GM23338 (cell line): ENCODE results near the gene CACNA1H.

ENCODE experiments used
- CREB1 ChIP-seq: fragments of 250-450 bp; sonication (Bioruptor Pico); IDR thresholded peaks from 2 replicates; pipeline ENCODE4 v1.5.0; 2020; ENCODE audit warnings: low read depth, mild to moderate bottlenecking, moderate library complexity
- EZH2 ChIP-seq: fragments of 200-600 bp; sonication (generic); IDR thresholded peaks from one replicate; pipeline ENCODE4 v1.8.0; 2017; ENCODE audit warnings: antibody characterized with exemption, mild to moderate bottlenecking, low read depth; ENCODE audit not compliant: unreplicated experiment
- EZH2phosphoT487 ChIP-seq: fragments of 200-600 bp; sonication (generic); IDR thresholded peaks from one replicate; pipeline ENCODE4 v1.8.1; 2018; ENCODE audit warnings: antibody characterized with exemption; ENCODE audit not compliant: unreplicated experiment
- POLR2AphosphoS5 ChIP-seq: IDR thresholded peaks from 2 replicates; pipeline ENCODE4 v1.6.1; 2016; ENCODE audit warnings: antibody characterized with exemption, low read depth
- ZNF114 ChIP-seq: fragments of 250-450 bp; sonication (Bioruptor Pico); IDR thresholded peaks from 2 replicates; pipeline ENCODE4 v1.5.0; 2020; ENCODE audit warnings: mild to moderate bottlenecking, moderate library complexity
- TF ChIP-seq, protein P1 (sequence below), 2 experiments: fragments of 200-600 bp in 1 of 2; sonication (generic) in 1 of 2; conservative IDR thresholded peaks; 2 replicates each; pipeline versions ENCODE4 v1.5.1 to v1.6.1; 2016 to 2017; ENCODE audit warnings: antibody characterized with exemption in 2 of 2, low read depth in 2 of 2, mild to moderate bottlenecking in 2 of 2, moderate library complexity in 1 of 2

GRCh38 chr16:1155353-1156054, 2.6 kb downstream of the CACNA1H start:
- TF ChIP-seq EZH2 (no peak), EZH2phosphoT487 (no peak), POLR2AphosphoS5 (no peak), ZNF114 (CRISPR knock-in tag) (no peak), CREB1 (CRISPR knock-in tag) (no peak)
- TF ChIP-seq, protein P1, sequence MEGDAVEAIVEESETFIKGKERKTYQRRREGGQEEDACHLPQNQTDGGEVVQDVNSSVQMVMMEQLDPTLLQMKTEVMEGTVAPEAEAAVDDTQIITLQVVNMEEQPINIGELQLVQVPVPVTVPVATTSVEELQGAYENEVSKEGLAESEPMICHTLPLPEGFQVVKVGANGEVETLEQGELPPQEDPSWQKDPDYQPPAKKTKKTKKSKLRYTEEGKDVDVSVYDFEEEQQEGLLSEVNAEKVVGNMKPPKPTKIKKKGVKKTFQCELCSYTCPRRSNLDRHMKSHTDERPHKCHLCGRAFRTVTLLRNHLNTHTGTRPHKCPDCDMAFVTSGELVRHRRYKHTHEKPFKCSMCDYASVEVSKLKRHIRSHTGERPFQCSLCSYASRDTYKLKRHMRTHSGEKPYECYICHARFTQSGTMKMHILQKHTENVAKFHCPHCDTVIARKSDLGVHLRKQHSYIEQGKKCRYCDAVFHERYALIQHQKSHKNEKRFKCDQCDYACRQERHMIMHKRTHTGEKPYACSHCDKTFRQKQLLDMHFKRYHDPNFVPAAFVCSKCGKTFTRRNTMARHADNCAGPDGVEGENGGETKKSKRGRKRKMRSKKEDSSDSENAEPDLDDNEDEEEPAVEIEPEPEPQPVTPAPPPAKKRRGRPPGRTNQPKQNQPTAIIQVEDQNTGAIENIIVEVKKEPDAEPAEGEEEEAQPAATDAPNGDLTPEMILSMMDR (conservative IDR thresholded peaks at IDR 0.05; ENCODE audit: low read depth in 2 of 2): no peak
